ENCODE results near the gene ADGRG2. TPM values are rescaled to one million over a fixed set of nuclear protein-coding genes. Genes with fewer than 3 reads are reported as not detected.

The ADGRG2 gene
- total RNA-seq, 1 experiment from 2014 or later: not detected

DNA sequence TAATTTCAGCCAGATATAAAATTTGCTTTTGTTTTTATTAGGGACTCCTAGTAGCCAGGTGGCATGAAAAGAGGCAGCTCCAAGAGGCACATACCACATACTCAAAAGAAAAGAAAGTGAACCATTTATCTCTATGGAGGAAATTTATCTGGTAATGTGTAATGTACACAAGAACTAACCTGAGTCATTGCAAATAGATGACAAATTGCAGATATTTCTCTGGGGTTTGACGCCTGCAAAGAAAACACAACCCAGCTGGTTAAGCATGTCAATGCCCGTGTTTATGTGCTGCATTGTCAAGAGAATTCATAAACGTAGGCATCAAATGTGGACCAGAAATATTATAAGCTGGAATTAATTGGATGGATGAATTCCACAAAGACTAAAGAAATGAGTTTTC lies 91.5 kb downstream of the ADGRG2 start:
- TF ChIP-seq, protein P1, sequence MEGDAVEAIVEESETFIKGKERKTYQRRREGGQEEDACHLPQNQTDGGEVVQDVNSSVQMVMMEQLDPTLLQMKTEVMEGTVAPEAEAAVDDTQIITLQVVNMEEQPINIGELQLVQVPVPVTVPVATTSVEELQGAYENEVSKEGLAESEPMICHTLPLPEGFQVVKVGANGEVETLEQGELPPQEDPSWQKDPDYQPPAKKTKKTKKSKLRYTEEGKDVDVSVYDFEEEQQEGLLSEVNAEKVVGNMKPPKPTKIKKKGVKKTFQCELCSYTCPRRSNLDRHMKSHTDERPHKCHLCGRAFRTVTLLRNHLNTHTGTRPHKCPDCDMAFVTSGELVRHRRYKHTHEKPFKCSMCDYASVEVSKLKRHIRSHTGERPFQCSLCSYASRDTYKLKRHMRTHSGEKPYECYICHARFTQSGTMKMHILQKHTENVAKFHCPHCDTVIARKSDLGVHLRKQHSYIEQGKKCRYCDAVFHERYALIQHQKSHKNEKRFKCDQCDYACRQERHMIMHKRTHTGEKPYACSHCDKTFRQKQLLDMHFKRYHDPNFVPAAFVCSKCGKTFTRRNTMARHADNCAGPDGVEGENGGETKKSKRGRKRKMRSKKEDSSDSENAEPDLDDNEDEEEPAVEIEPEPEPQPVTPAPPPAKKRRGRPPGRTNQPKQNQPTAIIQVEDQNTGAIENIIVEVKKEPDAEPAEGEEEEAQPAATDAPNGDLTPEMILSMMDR (IDR thresholded peaks at IDR 0.05; ENCODE audit: insufficient read depth in 1 of 2, low read depth in 1 of 2, low read length in 1 of 2, severe bottlenecking in 1 of 2, unreplicated experiment in 1 of 2): no peak

DNA sequence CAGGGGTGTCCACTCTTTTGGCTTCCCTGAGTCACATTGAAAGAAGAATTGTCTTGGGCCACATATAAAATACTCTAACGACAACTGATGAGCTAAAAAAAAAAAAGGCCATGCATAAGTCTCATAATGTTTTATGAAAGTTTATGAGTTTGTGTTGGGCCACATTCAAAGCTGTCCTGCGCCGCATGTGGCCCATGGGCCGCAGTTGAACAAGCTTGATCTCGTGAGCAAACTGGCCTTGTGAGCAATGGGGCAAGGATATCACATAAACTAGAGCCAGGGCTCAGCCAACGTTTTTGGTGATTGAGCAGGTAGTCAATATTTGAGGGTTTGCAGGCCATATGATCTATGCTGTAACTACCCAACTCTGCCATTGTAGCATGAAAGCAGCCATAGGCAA lies 93.7 kb downstream of the ADGRG2 start:
- no peaks in the 10 kb centered on the region for H3K4me1 ChIP-seq
- H3K27me3 ChIP-seq (replicated peaks; ENCODE audit: control insufficient read depth, insufficient read depth, low read length): no peaks in the 10 kb centered on the region
- Mint-ChIP-seq H3K27me3 (ENCODE audit: insufficient read depth, unreplicated experiment) (no peaks in the 10 kb centered on the region), H3K4me3 (ENCODE audit: unreplicated experiment) (no peak overlapping the region), H3K36me3 (ENCODE audit: insufficient read depth, unreplicated experiment) (no peaks in the 10 kb centered on the region), H3K9me3 (ENCODE audit: unreplicated experiment) (no peaks in the 10 kb centered on the region), H3K4me1 (ENCODE audit: low read depth, unreplicated experiment) (no peaks in the 10 kb centered on the region), H3K27ac (ENCODE audit: unreplicated experiment) (no peak overlapping the region)
- no peak for DNase-seq
- intact Hi-C loops (cut with micrococcal nuclease; ENCODE audit: unreplicated experiment): no loop called here
- POLR2A ChIA-PET: no interaction called here
- CTCF ChIA-PET: no interaction called here
- H3K36me3 ChIP-seq (ENCODE audit: control insufficient read depth, insufficient read depth, low read length): no peaks in the 10 kb centered on the region
- TF ChIP-seq, protein P1 (IDR thresholded peaks at IDR 0.05; ENCODE audit: insufficient read depth in 1 of 2, low read depth in 1 of 2, low read length in 1 of 2, severe bottlenecking in 1 of 2, unreplicated experiment in 1 of 2): no peak
- no peak overlapping the region for H3K4me3 ChIP-seq (ENCODE audit: low read depth, low read length)
- H3K9me3 ChIP-seq: no peaks in the 10 kb centered on the region
- BruUV-seq (replicated peaks): no TSS peak

More for the DNA sequence above, 91.5 kb downstream of the ADGRG2 start:
- no peaks in the 10 kb centered on the region for H3K27me3 ChIP-seq (replicated peaks; ENCODE audit: control insufficient read depth, insufficient read depth, low read length)
- no peaks in the 10 kb centered on the region for H3K9me3 ChIP-seq
- Mint-ChIP-seq H3K9me3 (ENCODE audit: unreplicated experiment) (no peaks in the 10 kb centered on the region), H3K36me3 (ENCODE audit: insufficient read depth, unreplicated experiment) (no peaks in the 10 kb centered on the region), H3K4me1 (ENCODE audit: low read depth, unreplicated experiment) (no peaks in the 10 kb centered on the region), H3K4me3 (ENCODE audit: unreplicated experiment) (no peak overlapping the region), H3K27me3 (ENCODE audit: insufficient read depth, unreplicated experiment) (no peaks in the 10 kb centered on the region), H3K27ac (ENCODE audit: unreplicated experiment) (no peak overlapping the region)
- CTCF ChIA-PET: no interaction called here
- no peaks in the 10 kb centered on the region for H3K36me3 ChIP-seq (ENCODE audit: control insufficient read depth, insufficient read depth, low read length)
- BruUV-seq (replicated peaks): no TSS peak
- no peak for DNase-seq
- no peaks in the 10 kb centered on the region for H3K4me1 ChIP-seq
- intact Hi-C loops (cut with micrococcal nuclease; ENCODE audit: unreplicated experiment): no loop called here
- no peak overlapping the region for H3K4me3 ChIP-seq (ENCODE audit: low read depth, low read length)
- POLR2A ChIA-PET: no interaction called here

DNA sequence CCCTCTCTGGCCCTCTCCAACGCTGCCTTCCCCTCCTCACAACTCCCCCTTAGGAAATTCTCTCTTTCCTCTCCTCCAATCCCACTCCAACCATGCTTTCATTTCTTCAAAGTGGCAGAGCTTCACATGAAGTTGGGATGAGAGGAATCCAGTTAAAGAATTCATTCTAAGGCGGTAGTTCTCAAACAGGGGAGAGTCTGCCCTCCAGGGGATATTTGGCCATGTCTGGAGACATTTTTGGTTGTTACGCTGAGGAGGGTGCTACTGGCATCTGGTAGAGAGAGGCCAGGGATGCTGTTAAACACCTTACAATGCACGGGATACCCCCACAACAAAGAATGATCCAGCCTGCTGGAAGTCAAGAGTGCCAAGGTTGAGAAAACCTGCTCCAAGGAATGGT lies 97.9 kb downstream of the ADGRG2 start:
- no peaks in the 10 kb centered on the region for H3K4me1 Mint-ChIP-seq (ENCODE audit: low read depth, unreplicated experiment)
- no TSS peak for BruUV-seq (replicated peaks)
- no peak overlapping the region for H3K4me3 ChIP-seq (ENCODE audit: low read depth, low read length)
- no peaks in the 10 kb centered on the region for H3K36me3 Mint-ChIP-seq (ENCODE audit: insufficient read depth, unreplicated experiment)
- TF ChIP-seq, protein P1 (IDR thresholded peaks at IDR 0.05; ENCODE audit: insufficient read depth in 1 of 2, low read depth in 1 of 2, low read length in 1 of 2, severe bottlenecking in 1 of 2, unreplicated experiment in 1 of 2): no peak
- no peak for DNase-seq
- H3K36me3 ChIP-seq (ENCODE audit: control insufficient read depth, insufficient read depth, low read length): no peaks in the 10 kb centered on the region
- H3K4me3 Mint-ChIP-seq (ENCODE audit: unreplicated experiment): no peak overlapping the region
- H3K27me3 ChIP-seq (replicated peaks; ENCODE audit: control insufficient read depth, insufficient read depth, low read length): no peaks in the 10 kb centered on the region
- POLR2A ChIA-PET: no interaction called here
- H3K4me1 ChIP-seq: no peaks in the 10 kb centered on the region
- H3K27ac Mint-ChIP-seq (ENCODE audit: unreplicated experiment): peak overlapping the region; percentile 53
- intact Hi-C loops (cut with micrococcal nuclease; ENCODE audit: unreplicated experiment): no loop called here
- no peaks in the 10 kb centered on the region for H3K9me3 ChIP-seq
- no peaks in the 10 kb centered on the region for H3K9me3 Mint-ChIP-seq (ENCODE audit: unreplicated experiment)
- H3K27me3 Mint-ChIP-seq (ENCODE audit: insufficient read depth, unreplicated experiment): no peaks in the 10 kb centered on the region
- CTCF ChIA-PET: no interaction called here
